ENCODE data around the gene FXYD5.

- TF ChIP-seq CTCF (IDR thresholded peaks at IDR 0.05; ENCODE audit: insufficient read depth, low read length) = no peak
- TF ChIP-seq, protein P1, sequence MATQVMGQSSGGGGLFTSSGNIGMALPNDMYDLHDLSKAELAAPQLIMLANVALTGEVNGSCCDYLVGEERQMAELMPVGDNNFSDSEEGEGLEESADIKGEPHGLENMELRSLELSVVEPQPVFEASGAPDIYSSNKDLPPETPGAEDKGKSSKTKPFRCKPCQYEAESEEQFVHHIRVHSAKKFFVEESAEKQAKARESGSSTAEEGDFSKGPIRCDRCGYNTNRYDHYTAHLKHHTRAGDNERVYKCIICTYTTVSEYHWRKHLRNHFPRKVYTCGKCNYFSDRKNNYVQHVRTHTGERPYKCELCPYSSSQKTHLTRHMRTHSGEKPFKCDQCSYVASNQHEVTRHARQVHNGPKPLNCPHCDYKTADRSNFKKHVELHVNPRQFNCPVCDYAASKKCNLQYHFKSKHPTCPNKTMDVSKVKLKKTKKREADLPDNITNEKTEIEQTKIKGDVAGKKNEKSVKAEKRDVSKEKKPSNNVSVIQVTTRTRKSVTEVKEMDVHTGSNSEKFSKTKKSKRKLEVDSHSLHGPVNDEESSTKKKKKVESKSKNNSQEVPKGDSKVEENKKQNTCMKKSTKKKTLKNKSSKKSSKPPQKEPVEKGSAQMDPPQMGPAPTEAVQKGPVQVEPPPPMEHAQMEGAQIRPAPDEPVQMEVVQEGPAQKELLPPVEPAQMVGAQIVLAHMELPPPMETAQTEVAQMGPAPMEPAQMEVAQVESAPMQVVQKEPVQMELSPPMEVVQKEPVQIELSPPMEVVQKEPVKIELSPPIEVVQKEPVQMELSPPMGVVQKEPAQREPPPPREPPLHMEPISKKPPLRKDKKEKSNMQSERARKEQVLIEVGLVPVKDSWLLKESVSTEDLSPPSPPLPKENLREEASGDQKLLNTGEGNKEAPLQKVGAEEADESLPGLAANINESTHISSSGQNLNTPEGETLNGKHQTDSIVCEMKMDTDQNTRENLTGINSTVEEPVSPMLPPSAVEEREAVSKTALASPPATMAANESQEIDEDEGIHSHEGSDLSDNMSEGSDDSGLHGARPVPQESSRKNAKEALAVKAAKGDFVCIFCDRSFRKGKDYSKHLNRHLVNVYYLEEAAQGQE (IDR thresholded peaks at IDR 0.05; ENCODE audit: insufficient replicate concordance, low read depth) = no peak
These were observed 63.1 kb downstream of the FXYD5 start for GRCh38 chr19:35217649-35217990.
